ENCODE results near the gene FAM43A.

DNA sequence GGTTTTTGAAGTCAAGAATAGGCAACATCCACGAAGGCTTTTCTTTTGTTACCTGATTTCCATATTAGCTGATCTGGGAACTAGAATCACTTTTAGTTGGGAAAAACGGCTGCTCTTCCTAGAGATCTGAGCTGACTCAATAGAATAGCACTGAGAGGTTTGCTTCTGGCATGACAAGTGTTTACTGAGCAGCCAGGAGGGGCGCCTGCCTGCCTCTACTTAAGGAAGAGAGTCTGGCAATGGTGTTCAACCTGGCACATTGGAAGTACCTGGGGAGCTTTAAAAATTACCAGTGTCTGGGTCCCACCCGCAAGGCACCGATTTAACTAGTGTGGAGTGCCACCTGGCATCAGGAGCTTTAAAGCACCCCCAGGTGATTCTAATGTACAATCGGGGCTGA, 34.4 kb downstream of the FAM43A start:
- TF ChIP-seq POLR2A (IDR thresholded peaks at IDR 0.05; ENCODE audit: low read depth, low read length) (no peak), CTCF (conservative IDR thresholded peaks at IDR 0.05; ENCODE audit: low read depth, low read length) (no peak), CEBPB (IDR thresholded peaks at IDR 0.05; ENCODE audit: low read depth, low read length) (no peak), RFX5 (IDR thresholded peaks at IDR 0.05; ENCODE audit: low read depth, low read length) (no peak), FOS (IDR thresholded peaks at IDR 0.05; ENCODE audit: low read depth, low read length) (no peak), RCOR1 (IDR thresholded peaks at IDR 0.05; ENCODE audit: insufficient replicate concordance, low read length) (no peak), RAD21 (IDR thresholded peaks at IDR 0.05; ENCODE audit: low read length) (no peak), NFE2L2 (IDR thresholded peaks at IDR 0.05; ENCODE audit: low read depth, low read length) (no peak), BHLHE40 (IDR thresholded peaks at IDR 0.05; ENCODE audit: low read depth, low read length) (no peak)

Data from IMR-90 (cell line).